ENCODE measurements around the gene NSRP1. TPM values are rescaled to one million over a fixed set of nuclear protein-coding genes. Genes with fewer than 3 reads are reported as not detected.
A peak's percentile ranks its signal among the peaks of the same experiment; 100 is the strongest.

NSRP1 gene
- total and polyA plus RNA-seq, 2 of the 13 experiments (the other 11 are each of a cell fraction or from before 2014, with no cell fraction given): 7.0 to 14.3 TPM

- CTCF ChIA-PET (ENCODE audit: low intra/inter-chr PET ratio, low total read pairs): no interaction called here
- POLR2A ChIA-PET: interaction anchor here (1.4 kb wide), 1 partner anchor 10 kb away, joined by 6 read pairs; no protein-coding TSS in a partner anchor
- TF ChIP-seq NFIC (IDR thresholded peaks at IDR 0.05; ENCODE audit: low read length) (no peak), FOXA3 (CRISPR knock-in tag; IDR thresholded peaks at IDR 0.05) (0 out of 2 replicates have a peak, but pooled peaks have one; percentile 38), MXD4 (CRISPR knock-in tag; IDR thresholded peaks at IDR 0.05) (no peak), ZNF879 (CRISPR knock-in tag; IDR thresholded peaks at IDR 0.05) (no peak), DDIT3 (CRISPR knock-in tag; IDR thresholded peaks at IDR 0.05) (no peak), MIER2 (CRISPR knock-in tag; IDR thresholded peaks at IDR 0.05) (no peak), NR2F6 (IDR thresholded peaks at IDR 0.05) (no peak), NR2F6 (CRISPR knock-in tag; IDR thresholded peaks at IDR 0.05) (no peak), FOXP4 (CRISPR knock-in tag; IDR thresholded peaks at IDR 0.05) (0 out of 2 replicates have a peak, but pooled peaks have one; percentile 13), FUBP1 (CRISPR knock-in tag; IDR thresholded peaks at IDR 0.05; ENCODE audit: borderline replicate concordance) (no peak), SALL1 (CRISPR knock-in tag; IDR thresholded peaks at IDR 0.05) (no peak), MAZ (IDR thresholded peaks at IDR 0.05; ENCODE audit: borderline replicate concordance, low read depth, low read length) (no peak), MAZ (CRISPR knock-in tag; IDR thresholded peaks at IDR 0.05; ENCODE audit: low read depth) (no peak), ZFP62 (CRISPR knock-in tag; IDR thresholded peaks at IDR 0.05) (no peak), ZFP1 (CRISPR knock-in tag; IDR thresholded peaks at IDR 0.05) (no peak), MIXL1 (CRISPR knock-in tag; IDR thresholded peaks at IDR 0.05) (no peak), SMYD3 (CRISPR knock-in tag; IDR thresholded peaks at IDR 0.05) (no peak)
- TF ChIP-seq, protein P1, sequence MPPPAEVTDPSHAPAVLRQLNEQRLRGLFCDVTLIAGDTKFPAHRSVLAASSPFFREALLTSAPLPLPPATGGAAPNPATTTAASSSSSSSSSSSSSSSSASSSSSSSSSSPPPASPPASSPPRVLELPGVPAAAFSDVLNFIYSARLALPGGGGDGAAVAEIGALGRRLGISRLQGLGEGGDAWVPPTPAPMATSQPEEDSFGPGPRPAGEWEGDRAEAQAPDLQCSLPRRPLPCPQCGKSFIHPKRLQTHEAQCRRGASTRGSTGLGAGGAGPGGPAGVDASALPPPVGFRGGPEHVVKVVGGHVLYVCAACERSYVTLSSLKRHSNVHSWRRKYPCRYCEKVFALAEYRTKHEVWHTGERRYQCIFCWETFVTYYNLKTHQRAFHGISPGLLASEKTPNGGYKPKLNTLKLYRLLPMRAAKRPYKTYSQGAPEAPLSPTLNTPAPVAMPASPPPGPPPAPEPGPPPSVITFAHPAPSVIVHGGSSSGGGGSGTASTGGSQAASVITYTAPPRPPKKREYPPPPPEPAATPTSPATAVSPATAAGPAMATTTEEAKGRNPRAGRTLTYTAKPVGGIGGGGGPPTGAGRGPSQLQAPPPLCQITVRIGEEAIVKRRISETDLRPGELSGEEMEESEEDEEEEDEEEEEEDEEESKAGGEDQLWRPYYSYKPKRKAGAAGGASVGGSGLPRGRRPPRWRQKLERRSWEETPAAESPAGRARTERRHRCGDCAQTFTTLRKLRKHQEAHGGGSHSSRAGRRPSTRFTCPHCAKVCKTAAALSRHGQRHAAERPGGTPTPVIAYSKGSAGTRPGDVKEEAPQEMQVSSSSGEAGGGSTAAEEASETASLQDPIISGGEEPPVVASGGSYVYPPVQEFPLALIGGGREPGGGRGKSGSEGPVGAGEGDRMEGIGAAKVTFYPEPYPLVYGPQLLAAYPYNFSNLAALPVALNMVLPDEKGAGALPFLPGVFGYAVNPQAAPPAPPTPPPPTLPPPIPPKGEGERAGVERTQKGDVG (CRISPR knock-in tag; IDR thresholded peaks at IDR 0.05; ENCODE audit: borderline replicate concordance): no peak
- TF ChIP-seq, protein P2, sequence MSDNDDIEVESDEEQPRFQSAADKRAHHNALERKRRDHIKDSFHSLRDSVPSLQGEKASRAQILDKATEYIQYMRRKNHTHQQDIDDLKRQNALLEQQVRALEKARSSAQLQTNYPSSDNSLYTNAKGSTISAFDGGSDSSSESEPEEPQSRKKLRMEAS (IDR thresholded peaks at IDR 0.05): no peak
These were observed 115.6 kb downstream of the NSRP1 start for GRCh38 chr17:30232015-30232823.

More at GRCh38 chr17:30232015-30232823, 115.6 kb downstream of the NSRP1 start:
- H3K27ac ChIP-seq (ENCODE audit: extremely low read length, insufficient read depth, low read length): no peak overlapping the region
- H3K4me3 ChIP-seq (replicated peaks in 1 of 3; ENCODE audit: insufficient read depth in 1 of 3, low read depth in 2 of 3, low read length in 3 of 3): peak overlapping the region in 1 of 3 experiments; percentile 36; a peak in 1 of 6 replicates
- peak overlapping the region; percentile 32 for H2AFZ ChIP-seq (ENCODE audit: low read length)
- peak overlapping the region; percentile 55 for H3K4me2 ChIP-seq (ENCODE audit: low read depth, low read length)
- no peaks in the 10 kb centered on the region for H3K27me3 ChIP-seq (ENCODE audit: control insufficient read depth in 1 of 2, insufficient read depth in 2 of 2, low read length in 2 of 2)
- no TSS peak for BruUV-seq (replicated peaks)
- in situ Hi-C loops (cut with HindIII; ENCODE audit: extremely low pct_ligation_motif_present, low pct_unique_long_range_greater_than_20kb) (loop anchor here (10.0 kb wide), 1 partner anchor 107 kb away; no protein-coding TSS in a partner anchor), intact Hi-C loops (cut with micrococcal nuclease; ENCODE audit: unreplicated experiment) (no loop called here)
- no peaks in the 10 kb centered on the region for H3K36me3 ChIP-seq (replicated peaks in 1 of 2; ENCODE audit: control insufficient read depth in 1 of 2, insufficient read depth in 2 of 2, low read length in 2 of 2)
- DNase-seq (ENCODE audit: low spot score) (no peak), ATAC-seq (no peak), FAIRE-seq (no peak)
- no peaks in the 10 kb centered on the region for H3K9me3 ChIP-seq (ENCODE audit: low read length)
- WGBS (ENCODE audit: low lambda C conversion rate): 45% methylated on average over 10 of the region's 10 CpGs
- no peaks in the 10 kb centered on the region for H3K79me2 ChIP-seq (ENCODE audit: insufficient read depth, low read length)
- H3K4me1 ChIP-seq (ENCODE audit: insufficient read depth, low read length): peaks cover 65% of the 10 kb centered on the region
- no peaks in the 10 kb centered on the region for H4K20me1 ChIP-seq (ENCODE audit: insufficient read depth, low read length)
- no peak overlapping the region for H3K9ac ChIP-seq (ENCODE audit: insufficient read depth, low read depth, low read length)

All from HepG2 (cell line).